K562 (cell line): ENCODE data around the gene ATG4D. TPM values are rescaled to one million over a fixed set of nuclear protein-coding genes. Genes with fewer than 3 reads are reported as not detected.

ENCODE experiments used
- MECOM ChIP-seq: fragments of 250-450 bp; sonication (Bioruptor Pico); IDR thresholded peaks from 2 replicates; pipeline ENCODE4 v1.8.0; 2022; ENCODE audit warnings: inconsistent platforms
- polyA plus RNA-seq, 8 experiments: library from polyadenylated mRNA; depleted of rRNA in 4 of 8; stranded (reverse) in 5 of 8; unstranded in 3 of 8; fragments of >200 nt; fragmentation: Nextera tagmentation in 2 of 8; fragmentation: Illumina TruSeq in 1 of 8; extraction: Ambion mirVana in 2 of 8; extraction: Trizol in 1 of 8; gene quantifications; 2 replicates each; pipeline versions ENCODE4 v1.2.1 to v1.2.3, GENCODE V29; 2011 to 2014; ENCODE audit warnings: inconsistent platforms in 1 of 8, missing spikeins in 1 of 8
- total RNA-seq, 7 experiments: library from RNA; depleted of rRNA in 6 of 7; stranded (reverse); fragments of >200 nt in 6 of 7; fragmentation: Illumina TruSeq in 2 of 7; extraction: Trizol in 2 of 7; gene quantifications; 2 replicates each; pipeline versions ENCODE4 v1.2.1 to v1.2.3, GENCODE V29; 2011 to 2021; ENCODE audit warnings: low replicate concordance in 1 of 7
- TF ChIP-seq, protein P1 (sequence below), 2 experiments: fragments of 450-650 bp; formaldehyde crosslinking in 1 of 2; IDR thresholded peaks; 2 replicates each; pipeline versions ENCODE4 v1.4.0 to v1.6.1; 2014 to 2020; ENCODE audit warnings: mild to moderate bottlenecking in 2 of 2, borderline replicate concordance in 1 of 2, low read depth in 1 of 2

The ATG4D gene
- total and polyA plus RNA-seq, 9 of the 15 experiments (the other 6 are each of a cell fraction or from before 2014, with no cell fraction given), result 0.51 to 66.1 (median 22.9) TPM

DNA sequence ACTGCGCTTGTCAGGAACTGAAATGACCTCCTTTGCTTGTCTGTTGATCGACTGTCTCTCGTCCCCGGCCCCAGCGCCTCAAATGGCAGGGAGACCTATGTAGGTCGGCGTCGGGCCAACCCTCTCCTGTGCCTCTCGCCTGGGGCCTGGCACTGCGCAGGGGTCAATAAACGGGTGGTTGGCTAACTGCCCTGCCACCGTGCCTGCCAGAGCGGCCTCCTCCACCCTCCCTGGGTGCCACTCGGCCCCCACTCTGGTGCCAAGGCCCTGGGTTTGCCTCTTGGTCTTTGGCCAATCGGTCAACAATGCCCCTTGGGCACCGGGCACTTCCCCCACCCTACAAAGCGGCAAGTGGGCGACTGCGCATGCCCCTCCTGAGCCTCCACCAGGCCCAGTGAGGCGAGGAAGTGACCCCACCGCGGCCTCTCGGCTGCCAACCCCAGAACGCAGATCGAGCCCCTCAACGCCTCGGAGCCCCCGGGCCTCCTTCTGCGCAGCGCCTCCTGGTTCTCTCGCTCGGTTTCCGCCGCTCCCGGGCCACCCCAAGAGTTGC is 41.7 kb upstream of the ATG4D start (continued):
- no peak for TF ChIP-seq MECOM (CRISPR knock-in tag)
- TF ChIP-seq, protein P1, sequence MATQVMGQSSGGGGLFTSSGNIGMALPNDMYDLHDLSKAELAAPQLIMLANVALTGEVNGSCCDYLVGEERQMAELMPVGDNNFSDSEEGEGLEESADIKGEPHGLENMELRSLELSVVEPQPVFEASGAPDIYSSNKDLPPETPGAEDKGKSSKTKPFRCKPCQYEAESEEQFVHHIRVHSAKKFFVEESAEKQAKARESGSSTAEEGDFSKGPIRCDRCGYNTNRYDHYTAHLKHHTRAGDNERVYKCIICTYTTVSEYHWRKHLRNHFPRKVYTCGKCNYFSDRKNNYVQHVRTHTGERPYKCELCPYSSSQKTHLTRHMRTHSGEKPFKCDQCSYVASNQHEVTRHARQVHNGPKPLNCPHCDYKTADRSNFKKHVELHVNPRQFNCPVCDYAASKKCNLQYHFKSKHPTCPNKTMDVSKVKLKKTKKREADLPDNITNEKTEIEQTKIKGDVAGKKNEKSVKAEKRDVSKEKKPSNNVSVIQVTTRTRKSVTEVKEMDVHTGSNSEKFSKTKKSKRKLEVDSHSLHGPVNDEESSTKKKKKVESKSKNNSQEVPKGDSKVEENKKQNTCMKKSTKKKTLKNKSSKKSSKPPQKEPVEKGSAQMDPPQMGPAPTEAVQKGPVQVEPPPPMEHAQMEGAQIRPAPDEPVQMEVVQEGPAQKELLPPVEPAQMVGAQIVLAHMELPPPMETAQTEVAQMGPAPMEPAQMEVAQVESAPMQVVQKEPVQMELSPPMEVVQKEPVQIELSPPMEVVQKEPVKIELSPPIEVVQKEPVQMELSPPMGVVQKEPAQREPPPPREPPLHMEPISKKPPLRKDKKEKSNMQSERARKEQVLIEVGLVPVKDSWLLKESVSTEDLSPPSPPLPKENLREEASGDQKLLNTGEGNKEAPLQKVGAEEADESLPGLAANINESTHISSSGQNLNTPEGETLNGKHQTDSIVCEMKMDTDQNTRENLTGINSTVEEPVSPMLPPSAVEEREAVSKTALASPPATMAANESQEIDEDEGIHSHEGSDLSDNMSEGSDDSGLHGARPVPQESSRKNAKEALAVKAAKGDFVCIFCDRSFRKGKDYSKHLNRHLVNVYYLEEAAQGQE (IDR thresholded peaks at IDR 0.05; ENCODE audit: borderline replicate concordance), result no peak
- TF ChIP-seq, protein P1 (CRISPR knock-in tag; IDR thresholded peaks at IDR 0.05; ENCODE audit: low read depth), result no peak
- TF ChIP-seq, all 486 proteins: peak for 24
